Activated naive CD4-positive, alpha-beta T cell treated with anti-CD3 and anti-CD28 coated beads, Interleukin-2, amount 50 U/mL, for 24 hours (primary cell): Measurements from ENCODE around the gene PRKG1.

ENCODE experiments used
- H3K27ac Mint-ChIP-seq: one replicate; pipeline ENCODE4 v1.8.0; 2021; ENCODE audit warnings: mild to moderate bottlenecking, mixed read lengths
- H3K27me3 Mint-ChIP-seq: one replicate; pipeline ENCODE4 v1.8.0; 2021; ENCODE audit warnings: mixed read lengths
- H3K36me3 Mint-ChIP-seq: one replicate; pipeline ENCODE4 v1.8.0; 2021; ENCODE audit warnings: mixed read lengths
- H3K4me1 Mint-ChIP-seq: one replicate; pipeline ENCODE4 v1.8.0; 2021; ENCODE audit warnings: mixed read lengths
- H3K4me3 Mint-ChIP-seq: one replicate; pipeline ENCODE4 v1.8.0; 2021; ENCODE audit warnings: mild to moderate bottlenecking, mixed read lengths
- H3K9me3 Mint-ChIP-seq: one replicate; pipeline ENCODE4 v1.8.0; 2021; ENCODE audit warnings: mixed read lengths

Gene PRKG1

DNA sequence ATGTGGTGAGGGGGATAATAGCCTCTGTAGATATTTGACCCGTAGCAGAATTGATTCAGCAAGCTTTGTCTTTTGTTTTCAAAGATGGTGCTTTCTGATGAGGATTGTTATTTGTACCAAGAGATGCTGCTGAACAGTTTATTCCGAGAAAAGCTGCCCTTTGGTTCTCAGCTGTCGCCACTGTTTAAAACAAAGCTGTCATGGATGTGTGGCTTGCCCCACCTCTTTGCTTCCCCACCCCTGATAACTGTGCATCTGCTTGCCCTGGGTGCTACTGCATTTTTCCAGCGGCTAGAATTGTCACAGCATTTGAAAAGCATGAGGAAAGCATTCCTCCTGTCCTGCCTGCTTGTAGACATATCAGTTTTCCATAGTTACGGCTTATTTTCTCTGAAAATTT, 852.0 kb downstream of the PRKG1 start:
- Mint-ChIP-seq H3K36me3 (no peaks in the 10 kb centered on the region), H3K9me3 (no peaks in the 10 kb centered on the region), H3K4me1 (no peaks in the 10 kb centered on the region), H3K4me3 (no peak overlapping the region), H3K27me3 (peaks cover 4% of the 10 kb centered on the region), H3K27ac (no peak overlapping the region)

DNA sequence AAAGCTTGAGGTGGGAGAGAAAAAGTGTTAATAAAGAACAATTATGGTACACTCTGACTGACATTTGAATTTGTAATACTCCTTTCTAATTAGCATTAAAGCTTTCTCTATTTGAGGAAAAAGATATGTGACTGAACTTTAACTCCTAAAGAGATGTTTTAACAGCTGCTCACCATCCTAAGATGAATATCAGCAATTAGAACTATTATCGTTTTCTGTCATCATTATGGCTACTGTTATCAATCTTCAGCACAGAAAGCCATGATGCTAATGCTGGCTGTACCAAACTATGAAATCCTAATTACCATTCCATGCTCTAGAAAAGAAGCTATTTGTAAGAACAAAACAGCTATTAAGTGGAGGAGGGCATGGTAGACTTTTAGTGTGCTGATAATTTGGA, 853.9 kb downstream of the PRKG1 start:
- no peaks in the 10 kb centered on the region for H3K4me1 Mint-ChIP-seq
- no peaks in the 10 kb centered on the region for H3K9me3 Mint-ChIP-seq
- no peak overlapping the region for H3K27ac Mint-ChIP-seq
- no peak overlapping the region for H3K4me3 Mint-ChIP-seq
- H3K27me3 Mint-ChIP-seq = peaks cover 4% of the 10 kb centered on the region
- no peaks in the 10 kb centered on the region for H3K36me3 Mint-ChIP-seq

DNA sequence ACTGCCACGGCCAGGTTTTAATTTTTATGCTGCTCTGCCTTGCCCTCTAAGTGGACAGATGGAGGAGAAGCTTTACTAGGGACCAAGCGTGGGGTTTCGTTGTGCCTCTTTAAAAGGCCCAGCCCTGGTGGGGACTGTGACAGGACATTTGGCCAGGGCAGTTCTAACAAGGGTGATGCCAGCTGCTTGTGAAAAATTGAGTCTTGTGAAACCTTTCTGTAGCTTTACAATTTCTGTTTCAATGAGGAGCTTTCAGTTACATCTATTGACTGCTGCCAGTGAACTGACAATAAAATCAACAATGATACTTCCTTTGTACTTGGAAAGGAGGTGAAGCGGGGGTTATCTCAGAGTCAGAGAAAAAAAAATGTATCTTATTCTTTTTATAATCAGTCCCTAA, 858.2 kb downstream of the PRKG1 start:
- Mint-ChIP-seq H3K4me1 (no peaks in the 10 kb centered on the region), H3K27ac (no peak overlapping the region)

DNA sequence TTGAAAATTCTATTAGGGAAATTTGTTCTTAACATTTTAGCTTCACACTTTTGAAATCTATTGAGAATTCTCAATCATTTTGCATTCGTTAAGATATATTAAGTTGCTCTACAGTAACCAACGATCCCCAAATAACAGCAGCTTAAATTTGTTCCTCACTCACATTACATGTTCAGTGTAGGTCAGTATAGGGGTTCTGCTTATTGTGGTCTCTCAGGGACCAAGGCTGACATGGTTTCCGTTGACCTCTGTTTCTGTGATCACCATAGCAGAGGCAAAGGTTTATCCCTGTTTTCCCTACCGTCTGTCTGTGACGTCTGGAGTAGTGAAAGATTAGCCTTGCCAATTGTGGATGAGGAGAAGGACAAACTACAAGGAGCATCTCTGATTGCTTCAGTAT, 860.1 kb downstream of the PRKG1 start:
- Mint-ChIP-seq H3K4me3 (no peak overlapping the region), H3K4me1 (no peaks in the 10 kb centered on the region), H3K36me3 (no peaks in the 10 kb centered on the region), H3K9me3 (no peaks in the 10 kb centered on the region), H3K27ac (no peak overlapping the region), H3K27me3 (peaks cover 4% of the 10 kb centered on the region)

More for the DNA sequence above, 858.2 kb downstream of the PRKG1 start:
- no peaks in the 10 kb centered on the region for H3K9me3 Mint-ChIP-seq
- no peak overlapping the region for H3K4me3 Mint-ChIP-seq
- no peaks in the 10 kb centered on the region for H3K36me3 Mint-ChIP-seq
- H3K27me3 Mint-ChIP-seq = peaks cover 4% of the 10 kb centered on the region

DNA sequence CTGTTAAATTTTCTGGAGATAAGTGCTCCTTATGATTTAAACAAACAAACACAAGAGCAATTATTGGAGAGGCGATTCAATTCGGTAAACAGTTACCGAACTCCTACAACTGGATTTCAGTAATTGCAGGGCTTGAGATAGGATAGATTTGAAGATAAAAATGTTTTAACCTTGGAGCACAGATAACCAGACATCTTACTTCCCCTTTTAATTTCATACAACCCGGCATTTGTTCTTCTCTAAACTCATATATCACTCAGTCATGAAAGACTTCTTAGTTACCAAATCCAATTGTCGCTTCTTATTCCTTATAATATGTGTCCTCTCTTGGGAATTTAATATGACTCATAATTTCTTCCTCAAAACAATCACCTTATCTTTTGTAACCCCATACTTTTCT, 861.1 kb downstream of the PRKG1 start:
- Mint-ChIP-seq H3K36me3 (no peaks in the 10 kb centered on the region), H3K4me3 (no peak overlapping the region), H3K9me3 (no peaks in the 10 kb centered on the region), H3K27ac (no peak overlapping the region), H3K27me3 (peaks cover 4% of the 10 kb centered on the region), H3K4me1 (no peaks in the 10 kb centered on the region)

DNA sequence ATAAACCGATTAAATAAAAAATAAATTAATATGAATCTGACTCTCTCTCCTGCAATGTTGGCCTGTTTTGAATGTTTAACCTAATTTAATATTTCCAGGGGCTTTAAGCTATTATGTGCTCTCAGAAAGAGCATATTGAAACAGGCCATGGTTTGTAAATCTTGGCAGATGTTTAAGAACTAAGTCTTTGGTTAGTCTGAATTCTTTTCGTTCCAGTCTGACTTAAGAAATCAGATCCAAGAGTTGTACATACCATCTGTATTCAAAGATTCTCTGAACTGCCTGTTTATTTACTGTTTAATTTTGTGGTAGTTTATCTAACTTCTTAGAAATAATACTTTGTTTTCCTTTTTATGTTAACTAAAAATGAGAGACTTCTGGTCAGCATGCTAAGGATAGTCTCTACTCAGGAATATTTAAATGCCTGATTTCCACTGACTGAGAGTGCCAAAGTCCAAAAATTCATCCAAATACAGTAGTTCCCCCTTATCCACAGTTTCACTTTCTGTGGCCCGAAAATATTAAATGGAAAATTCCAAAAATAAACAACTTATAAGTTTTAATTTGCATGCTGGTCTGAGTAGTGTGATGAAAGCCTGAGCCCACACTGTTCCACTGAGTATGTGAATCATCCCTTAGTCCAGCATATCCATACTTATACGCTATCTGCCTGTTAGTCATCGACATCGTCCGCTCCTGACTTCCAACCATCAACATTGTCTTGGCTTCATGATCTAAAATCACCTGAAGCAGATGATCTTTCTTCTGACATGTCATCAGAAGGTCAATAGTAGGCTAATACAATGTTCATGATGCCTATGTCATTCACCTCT, 863.2 kb downstream of the PRKG1 start:
- no peaks in the 10 kb centered on the region for H3K9me3 Mint-ChIP-seq
- H3K36me3 Mint-ChIP-seq = no peaks in the 10 kb centered on the region
- H3K4me1 Mint-ChIP-seq = no peaks in the 10 kb centered on the region
- H3K27me3 Mint-ChIP-seq = peaks cover 2% of the 10 kb centered on the region
- H3K27ac Mint-ChIP-seq = no peak overlapping the region
- H3K4me3 Mint-ChIP-seq = no peak overlapping the region

DNA sequence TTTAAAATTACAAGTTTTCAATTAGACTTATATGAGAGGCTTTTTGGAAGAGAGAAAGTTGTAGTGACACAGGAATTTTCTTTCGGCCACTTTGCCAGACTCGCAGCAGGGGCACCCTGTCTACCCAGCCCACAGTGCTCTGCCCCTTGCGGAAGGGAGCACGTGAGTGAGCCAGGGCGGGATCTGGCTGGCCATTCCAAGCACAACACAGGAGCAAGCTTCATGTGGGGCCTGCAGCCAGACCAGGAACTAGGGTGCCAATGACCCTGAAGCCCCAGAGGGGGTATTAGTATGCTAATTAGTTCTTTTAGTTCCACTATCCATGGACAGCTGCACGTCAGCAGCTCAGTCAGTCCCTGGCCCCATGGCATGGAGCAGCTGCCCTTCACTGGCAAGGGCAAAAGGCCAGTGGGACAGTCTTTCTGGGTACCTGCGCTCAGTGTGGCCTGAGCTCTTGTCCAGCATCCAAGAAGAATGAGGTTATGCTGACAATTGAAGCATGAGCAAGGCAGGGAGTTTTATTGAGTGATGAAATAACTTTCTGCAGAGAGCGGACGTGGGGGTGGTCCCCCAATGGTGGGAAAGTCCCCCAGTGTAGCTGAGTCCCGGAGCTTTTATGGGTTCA, 876.2 kb downstream of the PRKG1 start:
- H3K4me1 Mint-ChIP-seq = no peaks in the 10 kb centered on the region
- peaks cover 3% of the 10 kb centered on the region for H3K27me3 Mint-ChIP-seq
- no peak overlapping the region for H3K4me3 Mint-ChIP-seq
- H3K36me3 Mint-ChIP-seq = no peaks in the 10 kb centered on the region
- H3K27ac Mint-ChIP-seq = no peak overlapping the region
- no peaks in the 10 kb centered on the region for H3K9me3 Mint-ChIP-seq

DNA sequence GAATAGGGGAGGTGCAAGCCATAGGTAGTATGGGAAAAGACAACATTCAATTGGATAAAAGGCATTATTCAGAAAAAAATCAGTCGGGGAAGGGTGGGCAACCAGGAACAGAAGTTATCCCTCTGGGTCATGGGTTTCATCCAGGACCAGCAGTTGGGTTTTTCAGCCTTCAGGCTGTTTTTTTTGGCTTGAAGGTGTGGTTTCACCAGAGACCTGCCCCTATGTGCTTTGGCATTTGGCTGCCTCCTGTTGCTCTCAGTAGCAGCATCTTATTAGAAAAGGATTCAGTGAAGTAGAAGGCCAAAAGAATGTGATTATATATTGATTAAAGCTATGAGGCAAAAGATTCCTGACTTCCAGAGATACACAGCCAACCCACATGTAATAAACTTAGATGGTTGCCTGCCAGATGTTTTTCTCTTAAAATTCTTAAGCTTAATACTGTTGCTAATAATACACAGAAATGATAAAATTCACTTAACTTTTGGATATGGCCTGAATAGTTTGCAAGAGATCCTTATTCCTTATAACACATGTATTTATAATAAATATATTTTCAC, 876.8 kb downstream of the PRKG1 start:
- Mint-ChIP-seq H3K4me3 (no peak overlapping the region), H3K27me3 (peaks cover 1% of the 10 kb centered on the region), H3K36me3 (no peaks in the 10 kb centered on the region), H3K27ac (no peak overlapping the region), H3K9me3 (no peaks in the 10 kb centered on the region), H3K4me1 (no peaks in the 10 kb centered on the region)

DNA sequence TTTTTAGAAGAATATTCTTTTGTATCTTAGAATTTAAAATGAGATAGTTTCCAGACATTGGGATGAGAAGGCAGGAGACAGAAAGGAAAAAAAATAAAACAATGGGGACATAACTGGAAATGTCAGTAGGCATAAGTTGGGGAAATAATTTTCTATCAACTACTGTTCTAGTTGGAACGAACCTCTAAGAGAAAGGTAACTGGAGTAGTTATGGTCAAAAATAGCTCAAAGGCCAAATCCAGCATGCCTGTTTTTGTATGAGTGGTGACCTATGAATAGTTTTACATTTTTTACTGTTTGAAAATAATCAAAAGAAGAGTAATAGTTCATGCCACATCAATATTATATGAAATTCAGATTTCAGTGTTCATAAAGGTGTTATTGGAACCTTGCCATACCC, 877.3 kb downstream of the PRKG1 start:
- no peak overlapping the region for H3K27ac Mint-ChIP-seq
- no peaks in the 10 kb centered on the region for H3K4me1 Mint-ChIP-seq
- H3K4me3 Mint-ChIP-seq = no peak overlapping the region
- H3K27me3 Mint-ChIP-seq = peaks cover 1% of the 10 kb centered on the region
- no peaks in the 10 kb centered on the region for H3K9me3 Mint-ChIP-seq
- H3K36me3 Mint-ChIP-seq = no peaks in the 10 kb centered on the region

DNA sequence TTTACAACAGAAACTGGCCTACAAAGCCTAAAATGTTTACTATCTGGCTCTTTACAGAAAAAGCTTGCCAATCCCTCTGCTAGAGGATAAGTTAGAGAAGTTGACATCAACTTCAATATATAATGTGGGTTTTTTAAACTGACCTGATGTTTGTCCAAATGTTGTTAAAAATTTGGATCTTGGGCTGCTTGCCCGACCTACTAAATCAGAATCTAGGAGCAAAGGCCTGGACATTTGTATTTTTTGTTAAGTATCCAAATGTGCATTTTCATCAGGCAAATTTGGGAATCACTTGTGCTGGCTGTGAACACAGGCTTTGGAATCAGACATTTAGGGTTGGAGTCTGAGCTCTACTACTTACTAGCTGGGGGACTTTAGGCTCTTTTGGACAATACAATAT, 877.8 kb downstream of the PRKG1 start:
- Mint-ChIP-seq H3K4me3 (no peak overlapping the region), H3K9me3 (no peaks in the 10 kb centered on the region), H3K36me3 (no peaks in the 10 kb centered on the region), H3K27me3 (peaks cover 1% of the 10 kb centered on the region), H3K4me1 (no peaks in the 10 kb centered on the region), H3K27ac (no peak overlapping the region)

DNA sequence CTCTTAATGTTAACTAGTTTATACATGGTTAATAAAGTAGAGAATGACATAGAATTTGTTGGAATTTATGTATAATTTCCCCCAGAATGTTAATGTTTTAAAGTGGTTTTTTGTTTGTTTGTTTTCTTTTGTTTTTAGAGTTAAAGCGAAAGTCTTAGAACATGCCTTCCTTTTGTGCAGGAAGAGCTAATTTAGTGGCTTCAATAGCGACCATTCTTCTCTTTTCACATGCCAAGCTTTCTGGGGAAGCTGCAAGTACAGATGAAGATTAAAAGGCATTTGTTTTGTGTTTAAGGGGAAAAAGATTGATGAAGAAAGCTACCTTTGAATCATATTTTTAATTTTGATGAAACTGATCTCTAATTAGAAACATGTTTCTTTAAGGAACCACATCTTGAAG, 881.4 kb downstream of the PRKG1 start:
- no peaks in the 10 kb centered on the region for H3K9me3 Mint-ChIP-seq
- no peak overlapping the region for H3K4me3 Mint-ChIP-seq
- no peaks in the 10 kb centered on the region for H3K36me3 Mint-ChIP-seq
- H3K4me1 Mint-ChIP-seq = no peaks in the 10 kb centered on the region
- peaks cover 6% of the 10 kb centered on the region for H3K27me3 Mint-ChIP-seq
- H3K27ac Mint-ChIP-seq = no peak overlapping the region

DNA sequence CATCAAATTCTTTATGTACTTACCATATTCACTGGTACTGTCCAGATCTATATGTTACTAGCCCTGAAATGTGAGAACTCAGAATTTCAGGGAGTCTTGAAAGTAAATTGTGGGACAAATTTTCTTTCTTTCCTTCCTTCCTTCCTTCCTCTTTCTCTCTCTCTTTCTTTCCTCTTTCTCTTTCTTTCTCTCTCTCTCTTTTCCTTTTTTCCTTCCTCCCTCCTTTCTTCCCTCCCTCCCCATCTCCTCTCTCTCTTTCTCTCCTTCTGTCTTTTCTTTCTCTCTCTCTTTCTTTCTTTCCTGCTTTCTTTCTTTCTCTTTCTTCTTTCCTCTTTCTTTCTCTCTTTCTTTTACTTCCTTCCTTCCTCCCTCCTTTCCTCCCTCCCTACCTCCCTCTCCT, 882.5 kb downstream of the PRKG1 start:
- Mint-ChIP-seq H3K27me3 (peaks cover 8% of the 10 kb centered on the region), H3K4me1 (no peaks in the 10 kb centered on the region), H3K9me3 (no peaks in the 10 kb centered on the region), H3K36me3 (no peaks in the 10 kb centered on the region), H3K27ac (no peak overlapping the region), H3K4me3 (no peak overlapping the region)

DNA sequence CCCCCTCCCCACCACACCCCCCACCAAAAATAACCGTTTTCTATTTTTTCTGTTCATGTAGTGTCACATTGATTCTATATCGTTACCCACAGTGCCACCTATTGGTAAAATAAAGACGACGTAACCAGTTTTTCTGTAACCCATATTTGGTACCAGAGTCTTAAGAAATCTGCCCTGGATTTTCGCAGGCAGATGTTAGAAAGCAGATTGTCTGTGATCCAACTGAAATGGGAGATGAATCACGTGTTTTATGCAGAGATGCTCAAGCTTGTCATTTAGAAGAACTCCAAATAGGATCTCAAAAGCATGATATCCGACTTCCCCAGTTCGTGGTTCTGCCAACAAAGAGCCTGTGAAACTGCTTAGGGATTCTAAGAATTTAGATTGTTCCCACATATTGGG, 886.2 kb downstream of the PRKG1 start:
- no peaks in the 10 kb centered on the region for H3K9me3 Mint-ChIP-seq
- no peaks in the 10 kb centered on the region for H3K4me1 Mint-ChIP-seq
- peaks cover 11% of the 10 kb centered on the region for H3K27me3 Mint-ChIP-seq
- no peak overlapping the region for H3K4me3 Mint-ChIP-seq
- no peak overlapping the region for H3K27ac Mint-ChIP-seq
- no peaks in the 10 kb centered on the region for H3K36me3 Mint-ChIP-seq

DNA sequence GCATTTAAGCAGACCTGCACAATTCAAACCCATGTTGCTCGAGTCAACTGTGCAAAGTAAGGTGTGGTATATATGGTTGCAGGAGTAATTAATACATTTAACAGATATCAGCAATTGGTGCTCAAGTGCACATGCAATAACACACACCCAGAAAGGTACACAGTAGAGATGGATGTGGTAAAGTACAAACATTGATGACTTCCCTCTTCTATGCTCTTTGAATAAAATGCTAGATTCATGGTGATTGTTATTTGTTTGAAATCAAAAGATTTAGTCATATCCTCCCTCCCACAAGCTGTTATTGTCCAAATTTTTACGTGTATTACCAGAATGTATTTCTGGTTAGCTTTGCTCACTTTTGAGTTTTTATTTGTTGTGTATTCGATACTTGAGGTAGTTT, 887.1 kb downstream of the PRKG1 start:
- H3K27ac Mint-ChIP-seq = no peak overlapping the region

DNA sequence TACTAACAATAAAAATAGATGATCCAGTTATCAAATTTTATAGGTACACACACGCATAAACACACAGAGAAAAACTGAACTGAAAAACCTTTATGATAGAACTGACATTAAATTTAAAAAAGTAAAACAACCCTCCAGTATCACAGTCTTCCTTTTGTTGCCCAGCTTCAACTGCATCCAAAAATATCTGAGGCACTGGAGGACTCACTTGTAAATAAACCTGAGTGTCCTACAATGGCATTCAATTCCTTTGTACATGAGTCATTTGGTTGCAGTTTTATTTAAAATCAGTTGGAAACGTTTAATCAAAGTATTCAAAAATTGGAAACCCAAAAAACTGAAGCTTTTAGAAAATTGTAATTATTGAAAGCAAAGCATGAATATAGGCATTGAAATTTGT, 890.3 kb downstream of the PRKG1 start:
- Mint-ChIP-seq H3K27ac (no peak overlapping the region), H3K4me1 (no peaks in the 10 kb centered on the region), H3K27me3 (peaks cover 8% of the 10 kb centered on the region), H3K9me3 (no peaks in the 10 kb centered on the region), H3K36me3 (no peaks in the 10 kb centered on the region), H3K4me3 (no peak overlapping the region)

More for the DNA sequence above, 887.1 kb downstream of the PRKG1 start:
- H3K4me3 Mint-ChIP-seq = no peak overlapping the region
- no peaks in the 10 kb centered on the region for H3K4me1 Mint-ChIP-seq
- no peaks in the 10 kb centered on the region for H3K36me3 Mint-ChIP-seq
- H3K27me3 Mint-ChIP-seq = peaks cover 11% of the 10 kb centered on the region
- H3K9me3 Mint-ChIP-seq = no peaks in the 10 kb centered on the region

DNA sequence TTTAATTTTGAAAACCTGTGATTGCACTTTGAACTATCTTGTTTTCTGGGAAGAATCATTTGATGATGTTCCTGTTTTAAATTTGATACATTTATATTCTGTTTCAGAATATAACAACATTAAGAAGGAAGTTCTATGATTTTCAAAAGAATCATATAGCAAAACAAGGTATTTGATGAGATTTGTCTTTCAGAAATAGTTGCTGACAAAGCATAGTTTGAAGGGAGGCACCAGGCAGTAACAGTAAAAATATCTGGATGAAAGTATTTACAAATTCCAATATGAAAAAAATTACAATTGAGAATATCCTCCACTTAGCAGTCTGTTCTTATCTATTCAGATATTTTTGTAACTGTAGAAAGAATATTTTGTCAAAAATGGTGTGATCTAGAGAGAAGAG, 891.2 kb downstream of the PRKG1 start:
- no peaks in the 10 kb centered on the region for H3K9me3 Mint-ChIP-seq
- H3K4me1 Mint-ChIP-seq = no peaks in the 10 kb centered on the region
- peaks cover 7% of the 10 kb centered on the region for H3K27me3 Mint-ChIP-seq
- no peaks in the 10 kb centered on the region for H3K36me3 Mint-ChIP-seq
- H3K27ac Mint-ChIP-seq = no peak overlapping the region
- H3K4me3 Mint-ChIP-seq = no peak overlapping the region
